Activated CD4-positive, alpha-beta T cell treated with anti-CD3 and anti-CD28 coated beads for 48 hours (primary cell): ENCODE data around the gene RSRP1.

Experiments used
- DNase-seq: peaks from one replicate; pipeline ENCODE4 v3.0.0-alpha.2; 2020

The RSRP1 gene

GRCh38 chr1:25216123-25216522 lies 31.1 kb downstream of the RSRP1 start:
- DNase-seq, result no peak

GRCh38 chr1:25212725-25213124 lies 34.5 kb downstream of the RSRP1 start:
- no peak for DNase-seq

- DNase-seq, result no peak
Observed at GRCh38 chr1:25210728-25211127, 36.5 kb downstream of the RSRP1 start.

GRCh38 chr1:25209516-25209915 lies 37.7 kb downstream of the RSRP1 start:
- DNase-seq, result no peak

- DNase-seq, result no peak
Observed at GRCh38 chr1:25208561-25209222, 38.6 kb downstream of the RSRP1 start.

GRCh38 chr1:25208092-25208491 lies 39.2 kb downstream of the RSRP1 start:
- no peak for DNase-seq

GRCh38 chr1:25206201-25206600 lies 41.1 kb downstream of the RSRP1 start:
- DNase-seq, result no peak

GRCh38 chr1:25205786-25206185 lies 41.5 kb downstream of the RSRP1 start:
- no peak for DNase-seq

GRCh38 chr1:25204797-25205480 lies 42.3 kb downstream of the RSRP1 start:
- no peak for DNase-seq

GRCh38 chr1:25201006-25201405 lies 46.2 kb downstream of the RSRP1 start:
- no peak for DNase-seq

GRCh38 chr1:25199819-25200620 lies 47.2 kb downstream of the RSRP1 start:
- no peak for DNase-seq

GRCh38 chr1:25198663-25199252 lies 48.5 kb downstream of the RSRP1 start:
- no peak for DNase-seq

- DNase-seq, result no peak
Observed at GRCh38 chr1:25197982-25198662, 49.1 kb downstream of the RSRP1 start.

- DNase-seq, result no peak
Observed at GRCh38 chr1:25197235-25197975, 49.8 kb downstream of the RSRP1 start.

GRCh38 chr1:25196830-25197229 lies 50.4 kb downstream of the RSRP1 start:
- no peak for DNase-seq

GRCh38 chr1:25195835-25196234 lies 51.4 kb downstream of the RSRP1 start:
- no peak for DNase-seq

GRCh38 chr1:25194572-25195020 lies 52.7 kb downstream of the RSRP1 start:
- DNase-seq, result no peak

- DNase-seq, result no peak
Observed at GRCh38 chr1:25194054-25194453, 53.2 kb downstream of the RSRP1 start.

GRCh38 chr1:25193229-25193628 lies 54.0 kb downstream of the RSRP1 start:
- no peak for DNase-seq
